ENCODE data around the gene PAM.

DNA sequence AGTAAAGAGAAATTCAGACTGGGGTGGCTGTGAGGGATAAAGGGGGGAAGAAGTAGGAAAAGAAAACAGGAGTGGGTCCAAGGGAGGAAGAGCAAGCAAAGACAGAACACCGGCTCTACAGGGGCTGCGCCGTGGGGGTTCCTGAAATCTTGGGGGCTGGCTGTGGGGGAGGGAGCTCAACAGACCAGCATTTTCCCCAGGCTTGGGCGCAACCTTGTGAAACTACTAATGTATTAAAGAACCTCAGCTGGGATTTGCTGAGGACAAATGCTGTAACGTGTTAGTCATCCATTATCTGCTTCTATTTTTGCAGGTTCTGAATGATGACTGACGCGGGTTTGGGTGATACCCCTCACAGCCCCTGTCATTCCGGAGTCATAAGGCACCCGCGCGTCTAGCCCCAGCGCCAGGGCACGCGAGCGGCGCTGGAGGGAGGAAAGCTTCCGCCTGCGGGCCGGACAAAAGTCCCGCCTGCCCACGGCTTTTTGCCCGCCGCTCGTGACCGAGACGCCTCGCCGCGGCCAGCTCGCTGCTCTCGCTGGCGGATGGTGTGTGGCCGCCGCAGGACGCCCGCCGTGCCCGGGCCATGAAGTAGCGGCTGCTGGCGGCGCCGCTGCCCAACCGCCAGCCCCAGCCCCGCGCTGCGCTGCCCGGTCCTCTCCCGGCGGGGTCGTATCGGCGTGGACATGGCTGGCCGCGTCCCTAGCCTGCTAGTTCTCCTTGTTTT is 110.6 kb downstream of the PAM start:
- TF ChIP-seq, protein P1, sequence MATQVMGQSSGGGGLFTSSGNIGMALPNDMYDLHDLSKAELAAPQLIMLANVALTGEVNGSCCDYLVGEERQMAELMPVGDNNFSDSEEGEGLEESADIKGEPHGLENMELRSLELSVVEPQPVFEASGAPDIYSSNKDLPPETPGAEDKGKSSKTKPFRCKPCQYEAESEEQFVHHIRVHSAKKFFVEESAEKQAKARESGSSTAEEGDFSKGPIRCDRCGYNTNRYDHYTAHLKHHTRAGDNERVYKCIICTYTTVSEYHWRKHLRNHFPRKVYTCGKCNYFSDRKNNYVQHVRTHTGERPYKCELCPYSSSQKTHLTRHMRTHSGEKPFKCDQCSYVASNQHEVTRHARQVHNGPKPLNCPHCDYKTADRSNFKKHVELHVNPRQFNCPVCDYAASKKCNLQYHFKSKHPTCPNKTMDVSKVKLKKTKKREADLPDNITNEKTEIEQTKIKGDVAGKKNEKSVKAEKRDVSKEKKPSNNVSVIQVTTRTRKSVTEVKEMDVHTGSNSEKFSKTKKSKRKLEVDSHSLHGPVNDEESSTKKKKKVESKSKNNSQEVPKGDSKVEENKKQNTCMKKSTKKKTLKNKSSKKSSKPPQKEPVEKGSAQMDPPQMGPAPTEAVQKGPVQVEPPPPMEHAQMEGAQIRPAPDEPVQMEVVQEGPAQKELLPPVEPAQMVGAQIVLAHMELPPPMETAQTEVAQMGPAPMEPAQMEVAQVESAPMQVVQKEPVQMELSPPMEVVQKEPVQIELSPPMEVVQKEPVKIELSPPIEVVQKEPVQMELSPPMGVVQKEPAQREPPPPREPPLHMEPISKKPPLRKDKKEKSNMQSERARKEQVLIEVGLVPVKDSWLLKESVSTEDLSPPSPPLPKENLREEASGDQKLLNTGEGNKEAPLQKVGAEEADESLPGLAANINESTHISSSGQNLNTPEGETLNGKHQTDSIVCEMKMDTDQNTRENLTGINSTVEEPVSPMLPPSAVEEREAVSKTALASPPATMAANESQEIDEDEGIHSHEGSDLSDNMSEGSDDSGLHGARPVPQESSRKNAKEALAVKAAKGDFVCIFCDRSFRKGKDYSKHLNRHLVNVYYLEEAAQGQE (IDR thresholded peaks at IDR 0.05; ENCODE audit: insufficient replicate concordance, low read depth), result no peak
- TF ChIP-seq, protein P2, sequence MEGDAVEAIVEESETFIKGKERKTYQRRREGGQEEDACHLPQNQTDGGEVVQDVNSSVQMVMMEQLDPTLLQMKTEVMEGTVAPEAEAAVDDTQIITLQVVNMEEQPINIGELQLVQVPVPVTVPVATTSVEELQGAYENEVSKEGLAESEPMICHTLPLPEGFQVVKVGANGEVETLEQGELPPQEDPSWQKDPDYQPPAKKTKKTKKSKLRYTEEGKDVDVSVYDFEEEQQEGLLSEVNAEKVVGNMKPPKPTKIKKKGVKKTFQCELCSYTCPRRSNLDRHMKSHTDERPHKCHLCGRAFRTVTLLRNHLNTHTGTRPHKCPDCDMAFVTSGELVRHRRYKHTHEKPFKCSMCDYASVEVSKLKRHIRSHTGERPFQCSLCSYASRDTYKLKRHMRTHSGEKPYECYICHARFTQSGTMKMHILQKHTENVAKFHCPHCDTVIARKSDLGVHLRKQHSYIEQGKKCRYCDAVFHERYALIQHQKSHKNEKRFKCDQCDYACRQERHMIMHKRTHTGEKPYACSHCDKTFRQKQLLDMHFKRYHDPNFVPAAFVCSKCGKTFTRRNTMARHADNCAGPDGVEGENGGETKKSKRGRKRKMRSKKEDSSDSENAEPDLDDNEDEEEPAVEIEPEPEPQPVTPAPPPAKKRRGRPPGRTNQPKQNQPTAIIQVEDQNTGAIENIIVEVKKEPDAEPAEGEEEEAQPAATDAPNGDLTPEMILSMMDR (IDR thresholded peaks at IDR 0.05; ENCODE audit: insufficient read depth, low read length), result no peak
